GM20431 (cell line): ENCODE results near the gene SASH3.

Experiments used
- in situ Hi-C: fragments of 300-500 bp; cut with MseI, MboI; formaldehyde crosslinking; loops from one replicate; pipeline ENCODE4 v1.15.0; 2020; ENCODE audit warnings: low sequenced_read_pairs; ENCODE audit not compliant: unreplicated experiment

The SASH3 gene

DNA sequence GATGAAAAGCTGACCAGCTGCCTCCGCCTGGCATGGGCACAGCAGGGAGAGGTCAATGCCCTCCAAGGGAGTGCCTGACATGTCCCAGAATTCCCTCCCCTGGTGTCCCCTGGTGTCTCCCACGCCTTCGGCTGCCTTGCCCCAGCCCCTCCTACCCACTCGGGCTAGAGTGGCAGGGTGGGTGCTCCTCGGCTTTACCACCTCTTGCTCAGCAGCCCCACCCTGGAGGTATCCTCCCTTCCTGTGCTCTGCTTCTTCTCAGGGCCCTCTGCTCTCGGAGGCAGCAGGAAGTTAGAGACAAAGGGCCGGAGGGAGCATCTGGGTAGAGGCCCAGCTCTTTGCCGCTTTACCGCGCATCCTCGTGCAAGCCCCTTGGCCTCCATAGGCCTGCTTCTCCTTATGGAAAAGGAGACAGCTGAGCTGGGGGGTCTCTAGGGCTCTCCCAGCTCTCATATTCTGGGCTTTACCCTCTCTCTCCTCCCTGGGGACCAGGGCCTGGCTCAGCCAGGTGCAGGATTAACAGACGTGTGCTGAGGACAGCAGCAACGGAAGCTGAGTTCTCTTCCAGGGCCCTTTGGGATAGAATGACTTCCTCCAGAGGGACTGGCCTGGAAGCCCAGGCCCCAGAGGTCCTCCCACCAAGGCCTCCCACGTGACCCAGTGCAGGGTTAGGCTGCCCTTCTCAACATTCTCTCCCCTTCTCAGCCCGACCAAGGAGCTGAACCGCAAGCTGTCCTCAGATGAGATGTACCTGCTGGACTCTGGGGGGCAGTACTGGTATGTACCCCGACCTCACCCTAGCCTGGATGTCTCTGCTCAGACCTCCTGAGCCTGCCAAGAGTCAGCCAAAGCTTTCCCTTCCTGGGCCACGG, 23.7 kb upstream of the SASH3 start:
- in situ Hi-C loops: no loop called here

DNA sequence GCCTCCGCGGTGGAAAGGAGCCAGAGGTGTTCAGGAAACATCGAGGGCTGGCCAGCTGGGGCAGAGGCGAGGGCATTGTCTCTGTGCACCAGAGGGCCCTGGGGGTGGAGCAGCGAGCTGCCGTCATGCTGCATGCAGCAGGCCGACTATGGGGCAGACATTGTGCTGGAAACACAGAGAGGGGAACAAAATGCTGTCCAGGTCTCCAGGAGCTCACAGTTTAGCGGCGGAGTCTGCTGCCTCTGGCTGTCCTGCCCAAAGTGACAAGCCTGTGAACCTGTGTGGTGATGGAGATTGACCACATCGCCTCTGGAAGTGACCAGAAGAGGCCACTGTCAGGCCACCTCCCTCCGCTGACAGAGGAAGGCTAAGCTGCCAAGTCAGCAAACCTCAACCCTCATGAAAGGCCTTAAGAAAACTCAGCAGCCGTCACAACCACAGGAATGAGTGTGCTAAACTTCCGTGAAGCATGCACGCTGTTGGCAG, 20.1 kb upstream of the SASH3 start:
- in situ Hi-C loops: no loop called here

DNA sequence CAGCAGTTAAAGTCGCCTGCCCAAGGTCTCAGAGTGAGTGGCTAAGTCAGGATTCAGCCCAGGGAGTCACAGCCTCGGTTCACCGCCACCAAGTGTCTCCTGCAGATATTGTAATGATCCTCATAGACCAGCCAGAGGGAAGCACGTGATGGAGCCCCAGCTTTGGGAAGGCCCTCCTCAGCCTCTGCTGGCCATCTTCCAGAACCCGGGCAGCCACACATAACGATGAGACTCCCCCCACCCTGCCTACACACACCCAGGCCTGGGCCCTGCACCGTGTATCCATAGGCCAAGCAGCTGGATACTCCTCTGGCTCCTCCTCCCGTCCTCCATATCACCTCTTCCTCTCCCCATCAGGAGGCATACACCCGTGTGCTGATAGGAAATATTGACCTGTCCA, 19.6 kb upstream of the SASH3 start:
- in situ Hi-C loops: no loop called here

DNA sequence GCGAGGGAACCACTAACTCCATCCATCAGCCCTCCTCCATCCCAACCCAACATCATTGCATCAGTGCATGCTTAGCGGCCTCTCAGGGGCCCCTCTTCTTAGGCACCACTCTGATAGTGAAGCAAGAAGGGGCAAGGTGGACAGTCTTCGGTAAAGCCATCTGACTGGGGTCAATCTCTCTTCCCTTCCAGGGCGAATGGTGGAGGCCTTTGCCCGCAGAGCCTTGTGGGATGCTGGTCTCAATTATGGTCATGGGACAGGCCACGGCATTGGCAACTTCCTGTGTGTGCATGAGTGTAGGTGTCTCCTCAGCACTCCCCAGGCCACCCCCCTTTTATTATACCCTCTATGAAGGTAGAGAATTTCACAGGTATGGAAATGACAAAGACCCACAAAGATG, 18.8 kb upstream of the SASH3 start:
- in situ Hi-C loops: no loop called here

DNA sequence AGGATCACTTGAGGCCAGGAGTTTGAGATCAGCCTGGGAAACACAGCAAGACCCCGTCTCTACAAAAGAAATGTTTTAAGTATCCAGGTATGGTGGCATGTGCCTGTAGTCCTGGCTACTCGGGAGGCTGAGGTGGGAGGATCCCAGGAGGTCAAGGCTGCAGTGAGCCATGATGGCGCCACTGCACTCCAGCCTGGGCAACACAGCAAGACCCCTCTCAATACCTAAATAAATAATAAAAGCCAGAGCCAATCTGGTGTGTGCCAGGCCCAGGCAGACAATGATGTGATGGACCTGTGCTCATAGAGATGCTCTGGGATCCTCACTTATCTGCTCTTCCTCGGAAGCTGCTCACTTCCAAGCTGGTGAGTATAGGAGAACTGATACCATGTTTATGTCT, 18.2 kb upstream of the SASH3 start:
- in situ Hi-C loops: no loop called here

DNA sequence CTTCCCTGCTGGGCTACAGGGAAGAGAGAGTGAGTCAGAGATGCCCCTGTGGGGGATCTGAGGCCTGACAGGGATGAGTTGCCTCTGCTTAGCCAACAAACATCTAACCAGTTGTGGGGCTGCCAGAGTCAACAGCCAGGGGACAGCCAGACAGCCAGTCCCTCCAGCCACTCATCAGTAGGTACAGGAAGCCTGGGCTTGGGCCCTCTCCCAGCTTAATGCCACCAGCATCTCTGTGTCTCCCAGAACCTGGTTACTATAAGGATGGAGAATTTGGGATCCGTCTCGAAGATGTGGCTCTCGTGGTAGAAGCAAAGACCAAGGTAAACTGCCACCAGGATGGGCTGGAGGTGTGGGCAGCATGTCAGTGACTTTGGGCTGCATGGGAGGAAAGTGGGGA, 17.3 kb upstream of the SASH3 start:
- in situ Hi-C loops: no loop called here

DNA sequence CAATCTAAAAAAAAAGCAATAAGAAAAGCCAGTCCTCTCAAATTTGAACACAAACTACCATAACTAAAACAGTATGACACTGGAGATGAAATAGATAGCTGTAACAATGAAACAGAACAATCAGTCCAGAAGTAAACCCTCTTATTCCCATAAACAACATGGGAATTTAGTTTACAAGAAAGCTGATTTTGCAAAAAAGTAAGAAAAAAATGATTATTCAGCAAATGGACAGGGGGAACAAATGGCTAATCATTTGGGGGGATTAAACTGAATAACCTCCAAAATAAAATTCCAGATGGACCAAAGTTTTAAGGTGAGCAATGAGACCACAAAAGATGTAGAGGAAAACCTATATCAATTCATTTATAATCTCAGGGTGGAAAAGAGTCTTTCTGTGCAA, 16.1 kb upstream of the SASH3 start:
- in situ Hi-C loops: no loop called here

DNA sequence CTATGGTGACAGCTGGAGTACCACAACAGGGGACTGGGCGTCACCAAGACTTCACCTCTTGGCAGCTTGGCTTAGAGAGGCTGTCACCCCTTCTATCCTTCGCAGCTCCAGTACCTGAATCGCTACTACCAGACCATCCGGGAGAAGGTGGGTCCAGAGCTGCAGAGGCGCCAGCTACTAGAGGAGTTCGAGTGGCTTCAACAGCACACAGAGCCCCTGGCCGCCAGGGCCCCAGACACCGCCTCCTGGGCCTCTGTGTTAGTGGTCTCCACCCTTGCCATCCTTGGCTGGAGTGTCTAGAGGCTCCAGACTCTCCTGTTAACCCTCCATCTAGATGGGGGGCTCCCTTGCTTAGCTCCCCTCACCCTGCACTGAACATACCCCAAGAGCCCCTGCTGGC, 11.6 kb upstream of the SASH3 start:
- in situ Hi-C loops: no loop called here

DNA sequence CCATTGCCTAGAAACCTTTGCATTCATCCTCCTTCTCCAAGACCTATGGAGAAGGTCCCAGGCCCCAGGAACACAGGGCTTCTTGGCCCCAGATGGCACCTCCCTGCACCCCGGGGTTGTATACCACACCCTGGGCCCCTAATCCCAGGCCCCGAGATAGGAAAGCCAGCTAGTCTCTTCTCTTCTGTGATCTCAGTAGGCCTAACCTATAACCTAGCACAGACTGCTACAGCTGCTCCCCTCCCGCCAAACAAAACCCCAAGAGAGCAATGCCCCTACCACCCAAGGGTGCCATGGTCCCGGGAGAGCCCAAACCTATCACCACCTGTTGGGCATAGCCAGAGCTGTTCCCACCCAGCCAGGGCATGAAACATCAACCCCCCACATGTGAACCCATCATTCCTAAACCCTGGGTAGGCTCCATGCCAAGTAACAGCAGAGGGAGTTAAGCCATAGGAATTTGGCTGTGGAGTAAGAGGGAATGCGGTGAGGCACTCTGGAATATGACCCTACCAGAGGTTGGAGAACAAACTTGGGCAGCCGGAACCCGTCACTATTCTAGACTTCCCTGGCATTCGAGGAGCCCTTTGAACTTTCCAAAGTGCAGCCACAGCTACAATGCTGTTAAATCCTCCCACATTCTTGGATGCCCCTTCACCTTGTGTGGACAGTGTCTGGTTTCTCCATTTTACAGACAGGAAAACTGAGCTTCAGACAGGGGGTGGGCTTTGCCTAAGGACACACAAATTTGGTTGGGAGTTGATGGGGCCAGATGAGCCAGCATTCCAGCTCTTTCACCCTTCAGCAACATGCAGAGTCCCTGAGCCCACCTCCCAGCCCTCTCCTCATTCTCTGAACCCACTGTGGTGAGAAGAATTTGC, 10.9 kb upstream of the SASH3 start:
- in situ Hi-C loops: no loop called here

DNA sequence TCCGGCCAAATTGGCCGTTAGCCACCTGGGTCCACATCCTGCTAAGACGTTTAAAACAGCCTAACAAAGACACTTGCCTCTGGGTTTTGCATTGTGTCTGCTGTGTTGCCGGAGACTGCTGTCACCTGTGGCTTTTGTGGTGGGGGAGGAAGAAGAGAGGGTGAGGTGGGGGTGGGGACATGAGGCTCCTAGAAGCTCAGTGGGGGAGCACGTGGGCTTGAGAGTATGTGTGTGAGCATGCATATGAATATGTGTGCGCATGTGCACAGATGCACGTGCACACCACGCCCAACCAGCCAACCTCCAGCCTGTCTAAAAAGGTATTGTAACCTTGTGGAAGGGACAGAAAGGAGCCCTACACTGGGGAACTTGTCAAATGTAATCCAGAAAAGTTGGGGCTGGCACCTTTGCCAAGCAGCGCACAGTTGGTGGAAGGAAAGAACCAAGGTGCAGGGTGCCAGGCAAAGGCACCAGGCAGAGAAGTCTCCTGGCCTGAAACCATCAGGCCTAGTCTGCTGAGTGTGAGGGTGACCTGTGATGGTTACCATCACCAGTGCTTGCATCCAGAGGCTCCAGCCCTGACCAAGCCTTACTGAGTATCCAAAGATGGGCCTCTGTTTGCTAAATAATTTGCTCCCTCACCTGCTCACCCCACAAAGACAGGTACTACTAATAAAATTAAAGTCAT, 10.1 kb upstream of the SASH3 start:
- in situ Hi-C loops: no loop called here

DNA sequence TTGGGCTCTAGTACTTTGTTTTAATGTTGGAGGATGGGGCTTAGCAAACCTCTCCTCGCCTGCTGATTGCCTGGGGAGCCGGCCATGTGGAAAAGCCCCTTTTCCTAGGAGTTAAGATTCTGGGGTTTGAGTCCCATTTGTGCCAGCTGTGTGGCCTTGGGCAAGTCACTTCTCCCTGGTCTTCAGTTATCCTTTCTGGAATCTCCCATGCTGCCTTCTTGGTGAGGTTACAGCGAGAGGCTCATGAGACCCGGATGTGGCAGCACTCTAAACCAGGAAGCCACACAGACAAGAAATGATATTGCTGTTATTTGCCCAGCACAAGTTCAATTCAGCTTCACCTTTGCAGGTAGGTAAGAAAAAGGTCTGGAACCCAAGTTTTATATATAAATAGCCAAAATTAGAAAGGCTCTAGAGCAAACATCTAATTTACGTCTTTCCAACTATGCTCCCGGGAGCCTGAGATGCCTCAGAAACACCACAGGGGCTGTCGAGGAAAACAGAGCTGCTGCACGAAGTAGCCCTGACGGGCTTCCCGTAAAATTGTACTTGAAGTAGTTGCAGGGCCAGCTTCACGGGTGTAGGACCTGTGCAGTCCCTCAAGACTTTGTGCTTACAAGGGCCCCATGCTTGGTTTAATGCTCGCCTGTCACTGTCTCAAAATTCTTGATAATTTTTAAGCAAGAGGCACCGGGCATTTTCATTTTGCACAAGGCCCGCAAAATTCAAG, 8.3 kb upstream of the SASH3 start:
- in situ Hi-C loops: no loop called here

DNA sequence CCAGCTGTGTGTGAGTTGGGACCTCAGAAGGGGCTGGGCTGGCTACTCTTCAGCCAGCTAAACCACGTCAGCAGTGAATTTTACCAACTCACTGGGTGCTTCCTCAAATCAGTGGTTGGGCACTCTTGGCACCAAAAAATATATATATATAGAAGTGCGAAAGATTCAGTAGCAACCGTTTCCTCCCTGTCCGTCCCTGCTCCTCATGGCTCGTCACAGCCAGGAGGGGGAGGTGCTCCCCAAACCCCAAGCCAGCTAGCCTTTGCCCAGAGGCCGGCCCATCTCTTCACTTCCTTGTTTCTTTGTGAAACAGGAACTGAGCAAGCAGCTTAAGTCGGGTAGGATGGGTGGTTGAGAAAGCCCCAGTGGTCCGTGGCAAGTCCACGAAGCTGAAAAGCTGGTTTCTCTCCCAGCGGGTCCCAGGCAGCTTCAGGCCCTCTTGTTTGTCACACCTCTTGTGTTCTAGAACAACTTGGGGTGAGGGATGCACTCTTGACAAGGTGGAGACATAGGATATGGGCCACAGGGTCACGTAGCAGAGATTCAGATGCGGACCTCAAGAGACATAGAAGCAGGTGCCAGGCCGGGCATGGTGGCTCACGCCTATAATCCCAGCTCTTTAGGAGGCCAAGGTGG, 6.8 kb upstream of the SASH3 start:
- in situ Hi-C loops: no loop called here

DNA sequence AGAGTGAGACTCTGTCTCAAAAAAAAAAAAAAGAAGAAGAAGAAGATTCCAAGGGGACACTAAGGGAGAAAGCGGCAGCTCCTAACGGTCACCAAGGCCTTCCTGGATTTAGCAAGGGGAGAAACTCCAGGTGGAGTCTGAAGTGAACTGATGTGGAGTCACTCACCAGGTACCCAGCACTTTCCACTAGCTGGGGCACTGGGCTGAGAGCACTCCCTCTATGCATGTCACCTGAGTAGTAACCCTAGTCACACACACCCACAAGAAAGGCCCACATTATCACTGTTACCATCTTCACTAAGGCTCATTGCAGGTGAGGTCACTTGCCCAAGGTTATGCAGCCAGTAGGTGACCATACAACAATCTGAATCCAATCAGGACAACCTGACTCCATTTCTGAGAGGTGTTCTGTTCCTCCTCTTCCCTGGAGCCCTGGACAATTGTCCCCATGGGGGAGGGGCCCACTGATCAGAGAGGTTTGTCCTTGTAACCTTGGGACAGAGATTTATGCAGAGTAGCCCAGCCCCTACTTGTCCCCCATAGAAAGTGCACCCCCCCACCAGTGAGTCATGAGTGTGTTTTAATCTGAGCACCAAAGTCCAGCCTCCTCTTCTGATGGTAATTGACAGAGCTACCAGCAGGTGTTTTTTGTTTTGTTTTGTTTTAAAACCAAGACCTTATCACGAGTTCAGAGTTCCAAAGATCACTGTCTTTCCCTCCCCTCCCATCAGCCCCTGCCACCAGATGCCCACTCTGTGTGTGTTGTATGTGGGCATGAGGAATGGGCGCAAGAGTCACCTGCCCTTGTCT, 5.9 kb upstream of the SASH3 start:
- in situ Hi-C loops: no loop called here

DNA sequence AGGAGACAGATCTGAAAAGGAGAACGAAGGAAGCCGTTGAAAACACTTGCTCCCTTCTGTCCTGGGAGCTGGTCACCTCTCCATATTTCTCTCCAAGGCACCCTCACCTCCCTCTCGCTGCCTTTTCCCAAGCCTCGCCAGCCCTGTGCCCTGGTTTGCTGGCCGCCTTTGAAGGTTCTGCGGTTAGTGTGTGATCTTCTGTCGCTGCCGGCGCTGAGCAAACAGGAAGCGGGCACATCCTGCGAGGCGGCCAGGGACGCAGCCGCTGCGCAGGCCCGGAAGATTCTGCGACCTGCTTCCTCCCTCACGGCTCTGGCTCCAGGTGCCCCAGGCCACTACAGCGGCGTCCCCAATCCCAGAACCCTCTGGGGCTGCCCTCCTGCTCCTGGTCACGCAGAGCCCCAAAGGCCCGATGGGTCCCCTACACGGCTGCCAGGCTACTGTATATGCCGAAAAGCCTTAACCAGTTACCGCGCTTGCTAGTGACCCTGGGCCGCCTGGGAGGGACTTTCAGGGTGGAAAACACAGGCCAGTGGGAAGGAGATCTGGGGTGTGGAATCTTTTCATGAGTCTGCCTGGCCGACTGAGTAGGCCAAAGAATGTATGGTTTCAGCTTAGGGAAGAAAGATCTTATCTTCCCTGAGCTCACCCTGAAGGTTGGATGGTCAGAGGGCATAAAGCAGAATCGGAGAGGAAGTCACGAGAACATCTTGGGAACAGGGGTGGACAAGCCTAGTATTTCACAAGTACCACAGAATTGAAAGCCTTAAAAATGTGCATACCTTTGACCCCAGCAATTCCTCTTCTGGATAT, 2.3 kb upstream of the SASH3 start:
- in situ Hi-C loops: no loop called here

DNA sequence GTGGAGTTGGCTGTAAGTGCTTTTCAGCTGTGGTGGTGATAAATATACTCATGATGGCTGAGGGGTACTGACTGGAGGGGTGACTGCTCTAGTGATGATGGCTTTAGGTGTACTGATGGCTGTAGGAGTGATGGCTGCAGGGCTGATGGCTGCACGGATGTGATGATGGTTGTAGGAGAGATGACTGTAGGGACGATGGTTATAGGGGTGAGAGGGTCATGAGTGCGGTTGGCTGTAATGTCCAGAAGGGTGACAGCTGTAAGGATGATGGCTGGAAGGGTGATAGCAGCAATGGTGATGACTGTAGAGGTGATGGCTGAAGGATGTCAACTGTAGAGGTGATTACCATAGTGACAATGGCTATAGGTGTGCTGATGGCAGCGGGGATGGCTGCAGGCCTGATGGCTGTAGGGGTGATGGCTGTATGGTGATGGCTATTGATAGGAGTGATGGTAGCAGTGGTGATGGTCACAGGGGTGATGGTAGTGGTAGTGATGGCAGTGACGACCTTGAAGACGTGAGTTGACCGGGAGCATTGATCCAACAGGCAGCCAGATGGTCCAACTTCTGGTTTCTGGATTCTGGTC, 570 bp upstream of the SASH3 start:
- in situ Hi-C loops: no loop called here

DNA sequence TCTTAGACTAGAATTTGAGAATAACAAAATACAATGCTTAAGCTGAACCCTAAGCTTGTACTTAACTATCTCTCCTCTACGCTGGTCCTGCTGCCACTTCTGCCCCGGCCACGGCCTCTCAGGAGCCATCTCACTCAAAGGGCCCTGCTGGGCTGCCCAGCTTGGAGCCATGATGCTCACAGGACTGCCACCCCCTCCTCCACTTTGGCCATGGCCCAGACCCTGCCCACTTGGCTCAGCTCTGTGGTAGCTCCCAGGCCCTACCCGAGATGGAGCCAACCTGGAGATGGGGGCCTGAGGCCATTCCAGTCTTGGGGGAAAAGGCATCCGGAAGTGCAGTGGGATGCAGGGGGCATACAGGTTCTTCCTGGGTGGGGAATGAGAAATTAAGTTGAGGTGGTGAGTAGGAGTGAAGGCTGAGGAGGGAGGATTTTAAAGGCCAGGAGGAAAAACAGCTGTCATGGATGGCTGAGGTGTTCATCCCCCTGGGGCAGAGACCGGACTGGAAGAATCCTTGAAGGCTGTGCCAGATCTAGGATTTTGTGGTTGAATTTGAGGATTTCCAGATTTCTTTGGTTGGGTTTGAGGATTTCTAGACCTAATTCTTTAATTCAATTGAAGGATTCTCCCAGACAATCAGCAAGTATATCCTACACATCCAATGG, 824 bp downstream of the SASH3 start:
- in situ Hi-C loops: no loop called here

DNA sequence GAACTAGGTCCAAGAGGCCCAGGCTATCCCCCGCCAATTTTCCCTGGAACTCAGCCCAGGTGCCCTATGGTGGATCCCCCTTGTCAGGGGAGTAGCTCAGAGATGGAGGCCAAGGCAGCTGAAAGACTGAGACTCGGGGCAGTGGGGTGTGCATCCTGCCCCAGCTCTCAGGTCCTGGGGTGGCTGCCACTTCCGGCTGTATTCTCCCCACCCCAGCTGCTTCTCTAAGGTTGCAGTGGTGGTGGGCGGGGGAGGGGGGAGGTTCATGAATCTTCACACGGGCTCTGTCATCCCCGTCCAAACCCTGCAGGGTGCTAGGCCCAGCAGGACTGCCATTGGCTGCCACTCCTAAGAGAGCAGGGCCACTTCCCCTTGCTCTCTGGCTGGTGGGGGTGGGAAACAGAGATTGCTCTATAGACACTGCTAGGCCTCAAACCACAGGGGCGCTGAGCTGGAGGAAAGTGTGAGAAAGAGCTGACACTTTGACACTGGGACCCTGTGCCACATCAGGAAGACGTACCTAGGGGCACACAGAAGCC, 1.5 kb downstream of the SASH3 start:
- in situ Hi-C loops: no loop called here
